Measurements from ENCODE around the gene SUPT6H.

- no peak for TF ChIP-seq CTCF (IDR thresholded peaks at IDR 0.05)
- no peak for TF ChIP-seq EZH2phosphoT487 (IDR thresholded peaks at IDR 0.05)
- TF ChIP-seq EZH2 (IDR thresholded peaks at IDR 0.05), result no peak
Measured at GRCh38 chr17:28612531-28612930, 49.5 kb upstream of the SUPT6H start.

All from neural progenitor cell (in vitro differentiated cells).